ELR (cell line): ENCODE data around the gene PKHD1.
A peak's percentile ranks its signal among the peaks of the same experiment; 100 is the strongest.
"Not testable (repeated sequence)": the region's sequence is repeated elsewhere in the genome, so short reads cannot be mapped to it uniquely, and the experiment has no call there.

Experiments
- DNase-seq: peaks from one replicate; pipeline ENCODE4 v3.0.0-alpha.2; 2015; ENCODE audit warnings: low read depth

The PKHD1 gene

DNA sequence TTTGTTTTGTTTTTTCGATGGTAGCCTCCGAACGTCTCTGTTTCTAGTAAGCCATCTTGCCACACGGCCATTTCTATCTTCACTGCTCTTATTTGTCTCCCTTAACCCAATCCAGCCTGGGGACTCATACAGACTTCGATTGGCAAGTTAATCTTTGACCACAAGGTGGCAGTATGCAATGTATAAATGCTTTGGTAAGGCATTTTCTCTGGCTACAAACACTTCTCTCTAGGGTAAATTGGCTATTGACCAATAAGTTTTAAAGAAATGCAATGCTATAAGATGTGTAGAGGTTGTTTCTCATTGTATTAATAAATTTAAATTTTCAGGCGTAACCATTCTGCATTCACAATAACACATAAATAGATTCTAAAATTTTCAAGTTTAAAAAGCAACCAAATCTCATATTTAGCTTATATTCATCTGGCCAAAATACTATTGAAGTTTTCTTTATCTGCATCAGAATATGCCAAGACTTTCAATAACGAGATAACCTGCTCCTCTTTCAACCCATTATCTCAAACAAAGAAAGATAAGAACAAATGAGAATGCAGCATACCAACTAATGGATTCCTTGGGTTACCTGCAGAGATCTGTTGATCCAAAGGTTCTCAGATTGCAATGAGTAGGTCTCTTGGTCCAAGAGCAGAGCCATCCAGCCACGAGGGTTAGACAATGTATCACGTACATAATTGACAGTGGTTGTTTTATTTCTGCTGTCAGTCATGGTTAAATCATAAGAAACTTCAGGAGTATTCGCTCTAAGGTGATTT is 231.9 kb downstream of the PKHD1 start:
- DNase-seq = peak; percentile 64

DNA sequence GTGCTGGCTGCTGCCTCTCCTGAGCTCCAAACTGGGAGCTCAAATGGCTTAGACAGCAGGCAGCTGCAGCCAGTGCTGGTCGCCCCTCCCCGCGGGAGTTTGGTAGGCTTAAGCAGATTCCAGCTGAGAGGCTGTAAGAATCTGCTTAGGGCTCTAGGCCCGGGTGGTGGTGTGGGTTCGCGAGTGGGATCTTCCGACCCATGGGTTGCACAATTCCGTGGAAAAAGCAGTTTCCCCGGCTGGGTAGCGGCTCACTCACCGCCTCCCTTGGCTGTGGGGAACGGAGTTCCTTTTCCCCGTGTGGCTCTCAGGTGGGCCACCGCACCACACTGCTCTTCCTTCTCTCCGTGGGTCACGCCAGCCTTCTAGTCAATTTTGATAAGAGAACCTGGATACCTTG is 232.5 kb downstream of the PKHD1 start:
- no peak for DNase-seq

DNA sequence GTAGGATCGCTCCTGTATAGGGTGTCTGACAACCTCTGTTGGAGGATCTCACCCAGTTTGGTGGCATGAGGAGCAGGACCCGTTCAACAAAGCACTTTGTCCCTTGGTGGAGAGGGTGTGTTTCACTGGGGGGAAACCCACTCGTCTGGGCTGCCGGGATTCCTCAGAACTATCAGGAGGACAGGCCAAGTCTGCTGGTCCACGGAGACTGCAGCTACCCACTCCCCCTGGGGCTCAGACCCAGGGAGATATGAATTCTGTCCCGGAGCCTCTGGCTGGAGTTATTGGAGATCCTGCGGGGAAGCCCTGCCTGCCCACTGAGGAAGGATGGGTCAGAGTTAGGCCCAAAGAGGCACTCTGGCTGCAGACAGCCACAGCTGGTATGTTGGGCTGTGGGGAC is 233.1 kb downstream of the PKHD1 start:
- DNase-seq = no peak

DNA sequence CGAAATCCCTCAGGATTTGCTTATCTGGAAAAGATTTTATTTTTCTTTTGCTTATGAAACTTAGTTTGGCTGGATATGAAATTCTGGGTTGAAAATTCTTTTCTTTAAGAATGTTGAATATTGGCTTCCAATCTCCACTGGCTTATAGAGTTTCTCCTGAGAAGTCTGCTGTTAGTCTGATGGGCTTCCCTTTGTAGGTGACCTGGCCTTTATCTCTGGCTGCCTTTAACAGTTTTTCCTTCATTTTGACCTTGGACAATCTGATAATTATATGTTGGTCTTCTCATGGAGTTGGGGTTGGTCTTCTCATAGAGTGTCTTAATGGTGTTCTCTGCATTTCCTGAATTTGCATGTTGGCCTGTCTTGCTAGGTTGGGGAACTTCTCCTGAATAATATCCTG is 234.3 kb downstream of the PKHD1 start:
- DNase-seq = not testable (repeated sequence)

DNA sequence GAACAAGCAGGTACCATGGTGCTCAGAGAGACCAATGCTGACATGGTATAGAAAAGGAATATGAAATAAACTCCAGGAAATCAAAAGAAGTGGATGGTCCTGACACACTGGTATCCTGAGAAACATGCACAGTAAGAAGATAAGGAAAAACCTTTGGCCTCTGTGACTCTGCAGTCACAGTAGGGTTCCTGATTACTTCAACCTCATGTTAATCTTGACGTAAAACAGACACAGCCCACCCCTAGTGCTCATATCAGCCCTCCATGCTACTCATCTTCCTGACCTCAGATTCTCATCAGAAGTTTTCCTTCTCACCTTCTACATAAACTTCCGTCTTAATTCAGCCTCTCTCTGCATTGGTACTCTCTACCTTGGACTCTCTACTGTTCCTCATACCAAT is 240.9 kb downstream of the PKHD1 start:
- DNase-seq = no peak

DNA sequence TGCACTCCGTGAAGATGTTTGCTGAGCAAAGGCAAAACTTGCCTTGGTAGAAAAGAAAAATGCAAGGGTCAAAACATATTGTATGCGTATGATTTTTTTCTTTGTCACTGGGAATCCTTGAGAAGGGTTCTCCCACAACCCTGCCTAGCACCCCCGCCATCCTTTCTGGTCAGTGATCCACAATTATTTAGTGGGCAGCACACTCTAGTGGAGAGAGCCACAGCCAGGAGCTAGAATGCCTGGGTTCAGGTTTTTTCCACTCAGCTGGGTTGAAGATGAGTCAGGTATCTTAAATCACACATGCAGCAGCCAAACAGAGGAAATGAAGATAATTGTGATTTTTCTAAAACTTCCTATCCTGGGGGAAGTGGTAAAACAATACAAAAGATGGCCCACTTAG is 243.1 kb downstream of the PKHD1 start:
- DNase-seq = no peak

DNA sequence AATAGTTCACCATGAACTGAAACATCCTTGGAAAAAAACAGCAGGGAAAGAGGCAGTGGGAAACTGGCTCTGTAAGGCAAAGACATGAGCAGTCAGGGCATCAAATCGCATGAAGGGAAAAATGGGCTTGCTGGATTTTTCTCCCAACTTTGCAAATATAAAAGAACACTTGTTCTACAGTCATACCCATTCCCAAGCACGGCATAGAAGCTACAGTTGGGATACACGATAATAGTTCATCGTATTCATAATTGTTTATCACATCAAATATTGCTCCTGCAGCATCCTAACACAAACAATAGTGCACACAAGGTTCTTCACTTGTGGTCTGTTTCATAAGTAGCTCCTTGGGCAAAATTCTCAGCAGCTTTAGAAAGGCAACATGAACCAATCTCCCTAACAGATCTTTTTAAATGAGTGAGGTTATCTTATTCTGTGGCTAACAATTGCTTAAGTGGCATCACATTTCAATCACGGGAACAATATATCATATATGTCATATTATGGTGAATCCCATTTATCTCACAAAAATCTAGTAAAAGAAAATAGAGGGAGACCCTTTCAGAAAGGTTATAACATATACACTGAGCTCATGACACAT is 243.9 kb downstream of the PKHD1 start:
- no peak for DNase-seq

DNA sequence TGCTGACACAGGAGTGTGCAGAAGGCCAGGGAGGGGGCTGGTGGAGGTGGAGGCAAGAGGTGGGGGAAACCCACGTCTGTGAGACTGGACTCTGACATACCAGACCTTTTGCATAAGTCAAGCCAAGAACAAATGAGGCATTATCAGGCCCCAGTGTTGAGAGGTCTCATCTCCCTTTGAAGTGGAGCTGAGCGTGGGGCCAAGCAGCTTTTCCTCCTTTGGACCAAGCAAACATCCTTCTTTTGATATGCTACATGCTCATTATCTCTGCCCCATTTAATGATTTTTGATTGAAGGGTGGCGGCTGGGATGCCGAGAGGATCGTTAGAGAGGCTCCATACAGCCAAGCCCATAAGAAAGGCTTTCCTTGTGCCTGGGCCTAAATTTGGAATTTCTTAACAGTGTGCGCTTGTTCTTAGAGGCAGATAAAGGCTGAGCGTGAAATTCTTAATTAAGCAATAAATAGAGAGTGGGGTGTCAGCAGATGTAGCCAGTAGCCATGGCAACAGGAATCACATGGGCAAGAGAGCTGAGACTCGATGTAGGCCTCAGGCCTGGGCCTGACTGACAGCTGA is 244.5 kb downstream of the PKHD1 start:
- DNase-seq = no peak

DNA sequence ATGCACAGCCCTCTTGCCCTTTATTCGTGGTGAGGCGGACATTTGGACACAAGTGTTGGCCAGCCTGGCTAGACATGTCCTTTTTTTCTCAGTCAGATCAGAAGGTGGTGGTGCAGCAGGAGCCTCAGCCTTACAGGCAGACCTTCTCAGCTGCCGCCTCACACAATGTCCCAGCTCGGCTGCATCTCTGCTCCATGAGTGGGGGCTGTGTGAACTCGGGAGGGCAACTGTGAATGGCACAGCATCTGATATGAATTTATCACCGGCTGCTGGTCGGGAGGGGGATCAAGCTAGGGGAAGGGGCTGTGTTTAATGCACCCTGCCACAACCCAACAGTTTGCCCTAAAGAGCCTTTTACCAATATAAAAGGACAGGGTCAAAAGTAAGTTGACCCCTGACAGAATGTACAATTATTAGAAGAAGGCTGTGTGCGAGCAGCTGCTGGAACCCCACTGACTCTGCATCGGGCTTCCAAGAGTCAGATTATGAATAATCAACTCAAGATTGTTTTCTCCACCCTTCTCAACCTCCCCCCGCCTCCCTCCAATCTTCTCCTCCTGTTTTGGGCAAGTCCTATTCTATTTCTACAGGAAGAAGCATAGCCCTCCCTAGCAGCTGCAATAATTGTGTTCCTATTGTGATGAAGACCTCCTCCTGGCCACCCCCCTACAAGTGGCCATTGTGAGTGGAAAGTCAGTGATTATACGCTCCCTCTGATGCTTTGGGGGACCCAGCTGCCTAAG is 245.2 kb downstream of the PKHD1 start:
- no peak for DNase-seq

DNA sequence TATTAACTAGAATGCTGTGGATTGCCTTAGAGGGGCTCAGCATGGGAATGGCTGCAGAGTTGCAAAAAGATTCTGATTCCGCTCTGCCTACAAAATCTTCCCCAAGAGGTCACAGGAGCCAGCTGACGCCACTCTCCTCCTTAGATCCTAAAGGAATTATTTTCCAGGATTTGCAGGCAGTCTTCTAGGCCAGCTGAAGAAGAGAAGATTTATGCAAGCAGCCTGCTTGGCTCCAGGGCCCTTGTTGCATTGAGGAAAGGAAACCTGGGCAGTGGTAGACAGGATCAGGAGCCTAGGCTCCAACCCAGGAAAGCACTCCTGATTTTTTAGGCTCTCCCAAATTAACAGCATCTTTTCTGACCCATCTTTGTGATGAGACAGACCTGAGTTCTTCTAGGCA is 245.8 kb downstream of the PKHD1 start:
- no peak for DNase-seq

DNA sequence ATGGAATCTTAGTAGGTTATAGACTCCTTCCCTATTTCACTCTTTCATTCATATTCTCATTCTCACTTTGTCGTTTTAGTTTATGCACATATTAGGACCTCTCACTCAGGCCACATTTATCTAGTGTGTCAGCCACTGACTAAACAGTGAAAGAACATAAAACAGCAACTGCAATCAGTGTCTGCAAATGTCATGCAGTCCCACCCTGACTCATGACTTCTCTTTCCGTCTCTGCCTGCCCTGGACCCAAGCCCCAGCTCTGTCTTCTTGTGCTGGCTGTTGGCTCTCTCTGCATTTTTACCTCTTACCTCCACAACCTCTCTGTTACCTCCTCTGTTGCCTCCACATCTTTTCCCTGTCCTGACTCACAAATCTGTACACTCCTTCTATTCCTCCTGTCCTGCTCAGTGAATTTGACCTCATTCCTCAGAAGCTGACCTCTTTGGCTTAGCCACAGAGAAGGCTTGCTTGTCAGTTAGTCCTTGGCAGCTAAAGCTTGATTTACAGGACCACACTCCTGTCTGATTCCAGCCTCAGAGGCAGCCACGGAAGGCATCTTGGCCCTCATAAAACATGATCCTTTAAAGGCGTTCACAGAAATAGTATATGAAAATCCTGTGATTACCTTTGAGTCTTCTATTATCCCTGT is 247.6 kb downstream of the PKHD1 start:
- no peak for DNase-seq

DNA sequence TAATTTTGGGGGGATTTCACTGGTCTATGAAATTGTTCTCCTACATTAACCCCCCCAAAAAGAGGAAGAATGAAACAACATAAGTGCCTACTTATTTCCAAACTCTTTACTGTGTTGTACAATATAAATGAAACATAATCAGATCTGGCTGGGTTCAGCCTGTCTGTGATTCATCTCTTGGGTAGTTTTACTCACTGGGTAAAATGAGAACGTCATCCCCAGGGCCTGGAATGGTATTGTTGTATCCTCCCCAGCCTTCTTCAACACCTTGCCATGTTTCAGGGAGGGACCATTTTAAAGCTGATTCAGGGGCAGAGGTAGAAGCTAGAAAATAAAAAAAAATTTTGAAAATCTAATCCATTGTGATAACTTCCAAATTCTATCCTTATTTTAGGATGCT is 256.7 kb downstream of the PKHD1 start:
- no peak for DNase-seq

DNA sequence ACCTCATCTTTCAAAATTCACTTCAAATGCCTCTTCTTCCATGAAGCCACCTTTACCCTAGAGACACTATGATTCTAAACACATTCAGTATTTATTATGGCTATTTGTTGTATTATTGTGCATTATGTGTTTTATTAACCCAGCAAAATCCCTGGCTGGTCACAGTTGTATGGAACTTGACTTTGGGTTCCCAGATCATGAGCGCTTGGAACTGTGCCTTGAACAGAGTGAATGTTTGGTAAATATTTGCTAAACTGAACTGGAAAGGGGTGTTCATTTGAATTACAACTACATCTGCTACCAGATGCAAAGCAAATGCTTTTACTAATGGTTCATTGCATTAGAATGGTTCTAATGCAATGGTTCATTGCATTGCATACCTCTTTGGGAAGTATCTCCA is 259.8 kb downstream of the PKHD1 start:
- DNase-seq = no peak

DNA sequence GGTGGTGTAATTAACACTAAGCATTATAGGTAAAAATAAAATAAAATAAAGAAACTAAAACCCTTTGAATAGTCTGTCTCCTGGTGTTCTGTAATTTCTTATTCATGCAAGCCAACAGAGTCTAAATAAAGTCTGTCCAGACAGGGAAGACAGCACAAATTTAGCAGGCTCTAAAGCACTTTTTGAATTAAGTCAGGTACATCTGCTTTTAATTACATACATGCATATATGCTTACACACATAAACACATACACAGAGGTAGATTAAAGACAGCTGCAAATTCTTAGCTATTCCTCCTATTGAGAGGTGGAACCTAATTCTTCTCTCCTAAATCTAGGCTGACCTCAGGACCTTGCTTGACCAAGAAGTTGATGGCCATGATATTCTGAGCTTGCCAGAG is 262.5 kb downstream of the PKHD1 start:
- no peak for DNase-seq

DNA sequence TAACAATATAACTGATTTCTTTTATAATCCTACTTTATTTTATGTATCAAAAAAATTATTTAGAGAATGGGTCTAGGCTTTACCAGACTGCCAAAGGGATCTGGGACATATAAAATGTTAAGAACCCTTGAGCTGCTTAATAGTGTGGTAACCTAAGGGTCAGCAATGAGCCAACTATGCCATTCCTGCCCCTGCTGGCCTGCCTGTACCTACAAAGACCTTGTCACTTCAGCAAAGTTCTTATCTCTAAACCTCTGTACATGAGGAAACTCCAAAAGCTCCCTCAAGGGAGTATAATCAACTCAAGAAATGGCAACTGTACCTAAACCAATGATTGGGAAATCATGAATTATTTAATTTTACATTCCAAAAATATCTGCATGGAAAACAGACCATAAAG is 266.9 kb downstream of the PKHD1 start:
- no peak for DNase-seq

DNA sequence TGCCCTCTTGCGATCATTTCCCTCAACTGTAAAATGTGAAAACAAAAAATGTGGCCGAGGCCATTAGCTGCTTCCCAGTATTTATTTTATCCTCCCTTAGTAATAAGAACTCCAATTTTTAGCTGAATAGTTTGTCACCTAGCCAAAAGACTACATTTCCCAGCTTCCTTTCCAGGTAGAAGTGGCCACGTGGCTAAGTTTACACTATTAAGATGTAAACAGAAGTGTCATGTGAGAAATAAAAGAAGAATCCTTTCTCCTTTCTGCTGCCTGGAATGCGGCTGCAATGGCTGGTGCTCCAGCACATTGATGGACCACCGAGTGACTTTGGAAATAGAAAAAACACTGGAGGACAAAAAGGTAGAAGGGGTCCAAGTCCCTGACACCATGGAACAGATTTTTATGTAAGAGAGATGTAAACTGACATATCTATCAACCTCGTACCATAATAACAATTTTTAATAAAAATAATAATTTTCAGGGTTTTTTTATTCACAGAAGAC is 268.8 kb downstream of the PKHD1 start:
- no peak for DNase-seq

DNA sequence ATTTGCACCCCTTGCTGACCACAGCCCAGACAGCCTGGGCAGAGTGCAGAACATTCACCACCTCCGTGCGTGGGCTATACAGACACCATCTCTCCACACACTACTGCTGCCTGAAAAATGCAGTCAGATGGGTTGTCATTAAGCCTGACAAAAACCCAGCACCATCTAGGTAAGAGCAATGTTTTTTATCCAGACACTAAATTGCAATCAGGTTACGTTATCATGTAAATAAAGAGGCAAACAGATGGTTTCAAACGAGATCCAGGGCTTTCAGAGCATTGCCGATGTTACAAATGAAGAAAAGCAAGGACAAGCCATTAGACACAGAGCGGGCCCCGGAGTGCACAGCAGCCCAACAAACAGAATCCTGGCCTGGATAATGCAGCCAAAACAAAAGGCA is 269.6 kb downstream of the PKHD1 start:
- no peak for DNase-seq

DNA sequence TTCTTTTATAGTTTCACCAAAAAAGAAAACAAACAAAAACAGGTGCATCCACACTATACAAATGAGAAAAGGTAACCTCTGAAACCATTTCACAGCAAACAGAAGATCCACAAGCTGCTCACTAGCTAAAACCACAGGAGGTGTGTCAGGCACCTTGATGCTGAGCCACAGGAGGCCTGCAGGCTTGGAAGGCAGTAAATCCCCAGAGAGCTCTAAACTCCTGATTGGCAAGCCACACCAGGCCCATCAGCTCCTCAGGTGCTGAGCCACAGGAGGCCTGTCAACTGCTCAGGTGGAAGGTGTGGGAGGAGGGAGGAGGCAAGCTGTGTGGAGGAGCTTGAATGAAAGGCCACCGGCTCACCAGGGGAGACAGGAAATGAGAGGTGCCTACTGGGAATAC is 273.0 kb downstream of the PKHD1 start:
- no peak for DNase-seq

DNA sequence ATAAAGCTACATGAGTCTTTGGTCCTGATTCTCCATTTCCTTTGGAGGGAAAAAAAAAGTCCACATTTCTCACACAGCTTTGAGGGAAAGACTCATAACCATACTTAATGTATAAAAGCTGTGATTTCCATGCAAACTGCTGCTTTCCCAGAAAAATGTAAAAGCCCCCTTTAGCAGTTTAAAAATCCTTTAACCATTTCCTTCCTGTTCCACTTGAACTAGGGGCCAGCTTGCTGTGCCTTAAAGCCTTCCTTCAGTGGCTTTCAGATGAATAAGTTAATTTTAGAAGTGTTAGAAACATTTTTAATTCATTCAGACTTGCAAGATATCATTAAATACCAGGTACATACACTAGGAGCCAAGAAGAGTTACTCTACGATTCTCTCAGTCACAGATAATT is 273.5 kb downstream of the PKHD1 start:
- no peak for DNase-seq

DNA sequence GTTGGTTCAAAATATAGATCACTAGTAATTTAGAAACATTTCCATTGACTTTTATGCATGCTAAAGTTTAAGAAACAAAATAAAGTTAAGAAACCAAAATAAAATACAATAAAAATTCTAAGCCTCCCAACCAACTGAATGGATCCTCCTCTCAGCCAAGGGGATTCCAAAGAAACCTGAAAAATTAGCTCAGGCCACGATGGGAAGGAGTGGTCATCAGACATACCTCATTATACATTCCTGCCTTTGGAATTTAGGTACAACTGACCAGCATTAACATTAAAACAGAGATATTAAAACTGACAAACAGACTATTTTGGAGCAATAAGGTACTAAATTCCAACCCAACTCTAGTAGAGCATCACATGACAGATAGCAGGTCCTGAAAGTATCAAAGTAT is 275.2 kb downstream of the PKHD1 start:
- no peak for DNase-seq

DNA sequence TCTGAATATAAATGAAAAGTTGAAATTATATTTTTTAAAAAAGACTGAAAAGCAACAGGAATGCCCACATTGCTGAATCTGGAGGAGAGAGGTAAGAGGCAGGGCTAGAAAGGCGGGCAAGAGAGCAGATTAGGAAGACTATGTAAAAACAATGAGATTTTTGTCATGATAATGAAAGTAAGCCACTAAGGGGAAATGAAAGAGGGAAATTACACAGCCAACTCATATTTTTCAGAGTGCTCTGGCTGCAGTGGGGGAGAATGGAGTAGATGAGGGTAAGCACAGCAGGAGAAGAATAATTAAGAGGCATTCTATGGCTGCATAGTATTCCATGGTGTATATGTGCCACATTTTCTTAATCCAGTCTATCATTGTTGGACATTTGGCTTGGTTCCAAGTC is 281.9 kb downstream of the PKHD1 start:
- DNase-seq = no peak

DNA sequence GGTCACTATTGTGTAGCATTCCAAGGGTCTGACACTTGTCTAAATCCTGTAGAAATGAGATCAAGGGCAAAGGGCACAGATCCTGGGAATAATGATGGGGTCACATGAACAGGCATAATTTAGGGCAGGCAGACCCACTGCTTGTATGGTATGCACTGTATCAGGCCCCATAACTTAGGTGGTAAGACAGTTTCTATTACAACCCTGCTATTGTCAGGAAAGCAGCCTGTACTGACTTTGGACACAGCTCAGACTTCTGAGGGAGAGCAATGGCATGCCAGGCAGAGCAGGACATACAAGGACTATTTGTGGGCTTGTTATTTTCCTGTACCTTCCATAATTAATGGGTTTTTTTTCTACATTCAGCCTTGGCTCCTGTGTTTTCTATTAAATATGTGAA is 286.8 kb downstream of the PKHD1 start:
- no peak for DNase-seq
